NCI-H1417 (cell line): ENCODE measurements around the gene WWTR1.

Source experiments
- DNase-seq, 3 experiments: peaks; one replicate each; lab custom pipeline; 2025; lab: John Stamatoyannopoulos, UW

WWTR1 gene

DNA sequence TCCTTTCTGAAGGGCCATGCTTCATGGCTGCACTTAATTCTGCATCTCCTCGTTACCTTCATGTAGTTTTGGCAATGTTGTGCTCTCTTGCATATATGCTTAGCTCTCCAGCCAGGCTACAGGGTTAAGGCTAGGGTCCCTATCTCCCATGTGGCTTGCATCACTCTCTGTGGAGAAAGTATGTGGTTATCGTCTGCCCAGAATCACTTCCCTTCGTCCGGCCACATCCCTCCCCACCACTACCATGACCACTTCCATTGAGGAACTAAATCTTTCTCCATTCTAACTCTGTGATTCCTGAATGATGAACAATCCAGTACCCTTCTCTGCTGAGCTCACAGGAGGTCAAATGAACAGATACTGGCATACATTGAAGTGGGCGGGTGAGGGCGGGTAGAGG, 34.0 kb downstream of the WWTR1 start:
- no peak for DNase-seq

DNA sequence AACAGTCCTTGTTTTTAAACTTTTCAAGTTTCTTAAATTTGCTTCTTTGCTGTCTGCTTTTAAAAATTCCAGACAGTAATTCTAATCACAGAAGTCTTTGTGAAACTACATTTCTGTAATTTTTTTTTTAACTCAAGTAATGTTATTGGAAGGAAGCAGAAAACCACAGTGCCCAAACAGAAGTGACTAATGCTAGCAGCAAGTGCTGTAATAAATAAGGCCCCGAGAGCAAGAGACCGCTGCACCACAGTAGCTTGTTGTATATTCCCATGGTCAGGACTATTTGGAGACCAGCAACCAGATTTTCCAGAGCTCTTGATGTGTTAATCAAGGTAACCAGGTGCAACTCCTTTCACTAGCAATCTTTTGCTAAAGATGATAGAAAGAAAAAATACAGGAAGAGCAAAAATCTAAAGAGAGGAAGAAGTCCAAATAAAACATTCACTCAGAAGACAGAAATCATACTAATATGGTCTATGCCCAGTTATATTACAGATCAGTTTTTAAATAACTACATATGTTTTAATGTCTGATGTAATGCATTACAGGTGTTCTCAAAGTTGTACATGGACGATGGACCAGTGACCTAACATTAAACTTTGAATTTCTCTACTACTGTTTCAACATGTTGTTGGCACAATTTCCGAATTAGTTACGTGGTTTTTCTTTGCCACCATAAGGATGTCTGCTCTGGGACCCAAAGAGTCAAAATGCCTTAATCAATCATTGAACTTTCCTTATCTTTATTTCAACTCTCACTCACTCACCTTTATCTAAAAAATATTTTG, 36.4 kb downstream of the WWTR1 start:
- DNase-seq = no peak

DNA sequence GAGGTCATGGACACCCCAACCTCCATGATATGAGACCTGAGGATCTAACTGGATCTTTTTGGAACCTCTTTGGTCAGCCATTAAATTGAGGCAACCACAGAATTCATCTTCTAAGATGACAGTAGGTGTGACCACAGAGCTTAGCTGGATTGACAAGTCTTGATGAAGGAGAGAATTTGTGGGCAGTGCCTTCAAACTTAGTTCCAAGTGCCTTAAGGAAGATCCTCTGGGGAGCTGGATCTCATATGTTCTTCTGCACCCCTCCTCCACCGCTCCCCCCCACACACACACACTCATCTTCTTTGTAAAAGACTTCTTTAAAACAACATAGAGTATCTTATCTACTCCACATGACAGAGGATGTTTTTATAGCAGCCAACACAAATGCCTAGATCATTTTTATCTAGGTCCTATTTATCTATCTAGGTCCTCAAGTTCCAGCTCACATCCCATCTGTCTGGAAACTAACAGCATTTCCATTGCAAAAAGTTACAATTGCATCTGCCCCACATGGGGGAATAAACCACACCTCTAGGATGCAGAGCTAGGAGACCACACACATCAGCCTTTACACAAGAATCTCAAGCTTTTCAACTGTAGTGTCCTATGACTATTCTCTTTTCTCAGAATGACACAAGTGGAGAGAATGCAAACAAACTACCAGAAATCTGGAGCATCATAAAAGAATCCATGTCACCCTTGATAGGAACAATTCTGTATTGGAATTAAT, 37.4 kb downstream of the WWTR1 start:
- DNase-seq = no peak

DNA sequence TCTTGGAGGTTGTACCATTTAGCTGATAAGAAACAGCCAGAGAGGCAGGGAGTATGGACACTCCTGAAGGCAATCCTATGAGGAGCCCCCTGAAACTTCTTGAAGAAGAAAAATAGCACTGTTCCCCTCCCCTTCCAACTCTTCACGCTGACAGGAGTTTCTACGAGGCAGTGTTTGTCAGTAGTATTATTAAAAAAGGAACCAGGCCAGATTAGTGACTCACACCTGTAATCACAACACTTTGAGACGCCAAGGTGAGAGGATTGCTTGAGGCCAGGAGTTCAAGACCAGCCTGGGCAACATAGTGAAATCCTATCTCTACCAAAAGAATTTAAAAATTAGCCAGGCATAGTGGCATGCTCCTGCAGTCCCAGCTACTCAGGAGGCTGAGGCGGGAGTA, 38.7 kb downstream of the WWTR1 start:
- DNase-seq = no peak

DNA sequence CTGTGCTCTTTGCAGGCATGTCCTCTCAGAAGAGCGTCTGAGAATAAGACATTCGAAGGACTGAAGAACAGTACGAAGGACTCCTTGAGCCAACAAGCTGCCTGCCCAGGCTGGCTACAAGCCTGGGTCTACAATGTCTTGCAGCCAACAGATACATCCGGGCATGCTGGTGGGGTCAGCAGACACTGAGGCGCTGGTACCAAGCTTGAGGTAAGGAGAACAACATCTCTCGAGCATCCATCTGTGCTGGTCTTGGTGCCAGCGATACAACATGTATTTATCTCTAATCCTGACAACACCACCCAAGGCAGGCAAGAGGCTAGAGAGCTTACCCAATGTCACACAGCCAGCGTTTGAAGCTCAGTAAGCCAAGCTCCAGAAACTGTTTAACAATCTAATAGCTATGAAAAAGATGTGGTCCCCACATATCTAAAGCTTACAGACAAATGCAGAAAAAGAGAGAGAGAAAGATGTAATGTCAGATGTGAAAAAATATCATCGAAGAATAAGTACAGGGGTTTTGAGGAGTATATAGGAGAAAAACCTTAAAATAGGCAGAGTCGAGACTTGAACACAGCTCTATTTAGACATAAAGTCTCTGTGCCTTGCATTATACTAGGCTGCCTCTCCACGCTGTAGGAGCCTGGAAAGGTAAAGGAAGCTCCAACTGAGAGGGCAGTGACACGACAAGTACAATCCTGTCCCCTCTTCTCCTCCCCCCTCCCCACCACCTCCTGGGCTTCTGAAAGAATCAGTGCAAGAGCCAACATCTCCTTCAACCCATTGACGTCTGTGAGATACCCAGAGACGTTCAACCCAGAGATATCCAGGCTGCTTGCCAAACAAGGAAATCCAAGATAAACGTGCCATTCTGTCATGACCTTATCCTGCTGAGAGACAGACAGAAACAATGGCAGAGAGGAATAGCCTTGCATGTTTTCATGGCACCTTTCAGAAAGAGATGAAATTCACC, 39.4 kb downstream of the WWTR1 start:
- no peak for DNase-seq

DNA sequence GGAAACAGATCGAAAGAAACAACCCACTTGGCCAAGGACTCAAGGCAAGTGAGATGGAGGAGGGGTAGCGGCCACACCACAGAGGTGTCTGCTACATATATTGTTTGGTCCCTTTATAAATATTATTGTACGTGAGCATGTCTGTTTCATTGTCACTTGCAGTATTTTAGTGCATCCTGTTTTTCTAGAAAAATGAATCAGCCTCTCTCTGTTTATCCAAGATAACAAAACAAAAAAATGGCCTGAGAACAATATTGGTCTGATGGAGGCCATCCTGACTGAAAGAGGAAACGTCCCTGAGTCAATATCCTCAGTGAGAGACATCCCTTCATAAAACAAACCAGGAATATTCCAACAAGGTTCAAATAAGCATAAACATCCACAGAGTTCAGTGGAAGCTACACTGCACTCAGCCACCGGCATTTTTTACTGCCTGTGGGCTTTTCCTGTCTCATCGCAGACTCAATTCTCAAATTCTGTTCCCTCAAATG, 42.0 kb downstream of the WWTR1 start:
- DNase-seq = no peak

DNA sequence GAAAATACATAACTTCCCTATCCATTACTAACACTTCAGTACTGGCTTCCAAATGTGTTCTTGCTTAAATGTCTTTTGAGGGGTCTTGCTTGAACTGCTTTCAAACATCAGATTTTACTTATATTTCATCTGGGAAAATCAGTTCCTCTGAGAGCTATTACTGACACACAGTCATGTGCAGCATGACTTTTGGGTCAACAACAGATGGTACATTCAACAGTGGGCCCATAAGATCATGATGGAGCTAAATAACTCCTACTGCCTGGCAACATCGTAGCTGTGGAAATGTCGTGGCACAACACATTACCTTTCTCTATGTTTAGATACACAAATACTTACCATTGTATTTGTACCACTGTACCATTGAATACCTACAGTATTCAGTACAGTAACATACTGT, 43.8 kb downstream of the WWTR1 start:
- no peak for DNase-seq

DNA sequence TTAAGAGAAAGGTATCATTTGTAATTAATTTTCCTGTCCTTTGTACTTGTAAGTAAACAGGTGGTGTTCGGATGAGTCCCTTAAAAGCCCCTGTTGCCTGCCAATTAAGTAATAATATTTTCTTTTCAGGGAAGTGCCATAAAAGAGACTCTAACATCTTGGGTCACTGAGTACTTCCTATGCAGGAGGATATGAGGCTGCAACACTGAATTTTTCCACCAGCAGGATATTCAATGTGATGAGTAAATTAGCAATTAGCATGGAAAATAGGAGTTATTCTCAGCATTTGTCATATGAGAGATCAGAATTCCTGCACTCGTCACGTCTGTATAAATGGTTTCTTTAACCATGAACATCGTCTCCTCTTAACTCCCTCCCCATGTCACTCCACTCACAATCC, 45.4 kb downstream of the WWTR1 start:
- DNase-seq = no peak

DNA sequence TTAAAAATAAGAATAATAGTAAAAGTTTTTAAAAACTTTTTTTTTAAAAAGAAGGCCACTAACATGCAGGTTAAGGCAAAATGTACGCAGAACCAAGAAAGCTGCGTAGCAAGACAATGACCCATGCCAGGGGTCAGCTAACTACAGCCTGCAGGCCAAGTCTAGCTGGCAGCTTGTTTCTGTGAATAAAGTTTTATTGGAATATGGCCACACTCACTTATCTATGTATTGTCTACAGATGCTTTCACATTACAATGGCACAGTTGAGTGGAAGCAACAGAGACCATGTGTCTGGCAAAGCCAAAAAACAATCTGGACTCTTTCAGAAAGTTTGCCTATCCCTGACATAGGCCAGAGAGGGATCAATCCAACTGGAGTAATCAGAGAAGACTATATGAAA, 46.7 kb downstream of the WWTR1 start:
- no peak for DNase-seq

DNA sequence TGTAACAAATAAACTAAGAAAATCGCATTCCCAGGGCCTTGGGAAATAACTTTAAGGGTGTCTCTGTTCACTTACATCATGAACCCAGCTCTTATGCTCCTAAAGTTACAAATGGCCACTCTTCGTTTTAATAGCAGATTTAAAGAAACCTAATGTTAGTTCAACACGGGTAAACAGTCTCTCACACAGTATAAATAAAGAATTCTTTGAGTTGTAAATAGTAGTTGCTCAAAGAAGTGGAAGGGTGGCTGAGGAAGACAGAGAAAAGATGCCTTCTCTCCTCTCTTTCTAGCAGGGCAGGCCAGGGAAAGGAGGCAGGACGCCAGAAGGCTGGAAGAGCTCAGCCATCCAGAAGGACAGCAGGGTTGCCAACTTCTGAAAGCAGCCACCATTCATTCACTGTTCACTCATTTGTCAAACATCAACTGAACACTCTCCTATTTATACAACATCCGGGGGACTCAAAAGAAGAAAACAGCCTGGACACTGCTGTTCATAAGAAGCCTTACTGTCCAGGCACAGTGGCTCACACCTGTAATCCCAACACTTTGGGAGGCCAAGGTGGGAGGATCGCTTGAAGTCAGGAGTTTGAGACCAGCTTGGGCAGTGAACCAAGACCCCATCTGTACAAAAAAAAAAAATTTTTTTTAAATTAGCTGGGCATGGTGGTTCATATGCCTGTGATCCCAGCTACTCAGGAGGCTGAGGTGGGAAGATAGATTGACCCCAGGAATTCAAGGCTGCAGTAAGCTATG, 47.3 kb downstream of the WWTR1 start:
- DNase-seq = no peak

DNA sequence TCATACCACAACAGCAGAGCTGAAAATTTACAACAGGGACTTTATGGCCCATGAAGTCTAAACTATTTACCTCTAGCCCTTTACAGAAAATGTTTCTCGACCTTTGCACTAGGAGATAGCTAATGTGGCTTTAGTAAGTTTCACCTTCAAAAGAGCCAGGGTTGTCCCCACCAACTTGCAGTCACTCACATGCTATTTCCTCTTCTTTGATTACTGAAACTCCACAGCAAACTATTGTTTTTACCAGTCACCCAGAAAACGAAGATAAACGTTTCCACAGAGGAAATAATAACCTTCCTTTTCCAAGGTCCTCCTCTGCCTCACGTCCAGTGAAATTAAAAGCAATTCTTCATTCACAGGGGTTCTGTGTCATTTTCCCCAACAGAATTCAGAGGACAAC, 48.2 kb downstream of the WWTR1 start:
- no peak for DNase-seq

DNA sequence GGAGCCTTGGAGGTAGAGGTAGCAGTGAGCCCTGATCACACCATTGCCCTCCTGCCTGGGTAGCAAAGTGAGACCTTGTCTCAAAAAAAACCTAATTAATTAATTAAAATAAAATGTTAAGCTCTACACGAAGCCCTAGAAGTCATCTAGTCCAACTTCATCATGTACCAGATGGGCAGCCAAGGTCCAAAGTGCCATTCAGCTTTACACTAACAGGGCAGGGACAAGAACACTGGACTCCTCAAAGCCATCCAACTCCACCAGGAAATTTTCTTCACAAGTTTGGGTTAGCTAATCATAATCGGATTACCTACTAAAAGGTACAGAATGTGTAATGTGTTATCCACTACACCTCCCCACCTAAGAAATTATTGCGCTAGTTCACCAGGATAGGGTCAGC, 48.8 kb downstream of the WWTR1 start:
- DNase-seq = no peak

DNA sequence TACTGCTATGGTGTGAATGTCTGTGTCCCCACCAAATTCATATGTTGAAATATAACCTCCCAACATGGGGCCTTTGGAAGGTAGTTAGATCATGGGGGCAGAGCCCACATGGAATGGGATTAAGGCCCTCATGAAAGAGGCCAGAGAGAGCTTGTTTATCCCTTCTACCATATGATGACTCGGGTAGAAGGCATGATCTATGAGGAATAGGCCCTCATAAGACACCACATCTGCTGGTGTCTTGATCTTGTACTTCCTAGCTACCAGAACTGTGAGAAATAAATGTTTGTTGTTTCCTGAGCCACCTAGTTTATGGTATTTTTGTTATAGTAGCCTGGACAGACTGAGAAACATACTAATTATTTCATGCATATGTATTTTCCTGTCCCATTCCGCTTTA, 51.9 kb downstream of the WWTR1 start:
- DNase-seq = no peak

DNA sequence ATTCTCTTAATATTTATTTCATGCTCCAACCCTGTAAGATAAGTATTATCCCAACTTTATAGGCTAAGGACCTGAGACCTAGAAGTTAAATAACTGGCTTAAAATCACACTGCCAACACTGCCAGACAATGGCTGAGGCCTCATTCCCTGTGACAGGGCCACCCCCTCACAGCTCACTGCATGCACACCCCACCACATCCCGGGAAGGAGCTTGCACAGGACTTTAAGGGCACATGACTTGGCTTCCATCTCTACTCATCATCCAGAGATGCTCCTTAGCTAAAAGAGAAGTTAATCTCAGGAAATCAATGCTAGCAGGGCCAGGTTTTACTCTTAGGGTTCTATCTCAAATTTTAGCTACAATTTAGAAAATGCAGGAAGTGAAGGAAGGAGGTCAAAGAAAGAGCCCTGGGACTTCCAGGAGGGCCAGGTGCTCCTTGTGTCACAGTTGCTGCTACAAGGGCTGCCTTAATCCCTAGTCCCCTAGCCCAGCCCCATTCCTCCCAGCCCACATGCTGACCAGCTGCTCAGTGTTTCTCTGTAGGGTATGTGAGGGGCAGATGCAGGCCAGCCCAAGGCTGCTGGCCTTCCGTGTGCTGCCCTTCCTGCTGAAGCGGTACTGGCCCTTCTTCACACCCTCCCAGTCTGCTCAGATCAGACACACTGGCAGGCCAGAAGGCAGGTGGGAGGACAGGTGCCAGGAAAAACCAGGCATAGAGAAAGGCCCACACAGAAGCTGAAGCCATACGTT, 53.5 kb downstream of the WWTR1 start:
- no peak for DNase-seq

DNA sequence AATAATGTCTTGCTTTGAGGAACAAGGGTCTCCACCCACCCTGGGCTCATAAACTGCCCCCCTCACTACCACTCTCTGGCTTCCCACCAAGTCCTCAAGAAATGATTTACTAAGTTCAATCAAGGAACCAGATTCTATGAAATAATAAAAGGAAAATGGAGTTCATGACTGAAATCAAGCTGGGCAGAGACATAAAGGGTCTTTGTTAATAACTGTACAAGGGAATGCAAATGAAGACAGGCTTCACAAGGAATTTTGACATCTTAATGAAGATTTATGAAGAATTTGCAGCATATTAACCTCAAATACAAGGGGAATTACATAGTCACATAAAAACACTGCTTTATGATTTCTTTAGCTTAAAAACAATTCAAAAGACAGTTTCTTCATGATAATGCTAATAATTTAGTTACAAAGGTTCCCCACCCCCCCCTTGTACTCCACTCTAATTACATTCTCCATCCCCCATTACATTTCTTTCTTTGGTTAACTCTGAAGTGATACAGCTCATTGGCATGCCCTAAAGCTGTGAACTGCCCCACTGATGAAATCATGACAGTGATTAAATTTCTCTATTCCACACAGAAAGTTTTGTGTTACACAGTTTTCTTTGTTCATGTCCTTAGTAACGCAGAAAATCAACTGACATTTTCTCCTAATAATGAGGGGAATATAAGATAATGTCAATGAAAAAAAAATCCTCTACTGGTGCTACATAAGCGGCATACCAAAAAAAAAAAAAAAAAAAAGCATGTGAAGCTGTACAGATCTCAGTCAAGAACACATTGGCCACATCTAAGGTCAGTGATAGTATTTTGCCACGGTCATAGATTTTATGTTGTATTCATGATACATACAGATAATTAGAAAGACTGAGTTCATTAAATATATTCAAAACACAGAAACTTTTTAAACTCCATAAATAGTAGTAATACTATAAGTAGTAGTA, 54.4 kb downstream of the WWTR1 start:
- DNase-seq = no peak

DNA sequence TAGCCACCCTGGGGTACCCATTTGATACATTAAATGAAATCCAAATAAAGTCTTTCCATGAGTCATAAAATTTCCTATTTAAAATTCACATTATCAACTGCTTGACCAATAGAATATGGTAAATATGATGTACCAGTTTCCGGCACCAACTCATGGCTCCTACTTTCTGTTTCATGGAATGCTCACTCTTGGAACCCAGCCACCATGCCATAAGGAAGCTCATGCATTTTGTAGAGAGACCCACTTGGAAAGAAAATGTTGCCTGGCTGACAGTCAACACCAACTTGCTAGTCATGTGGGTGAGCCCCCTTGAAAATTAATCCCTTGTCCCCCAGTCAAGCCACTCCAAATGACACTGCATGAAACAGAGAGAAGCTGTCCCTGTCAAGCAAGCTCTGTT, 57.2 kb downstream of the WWTR1 start:
- DNase-seq = no peak

DNA sequence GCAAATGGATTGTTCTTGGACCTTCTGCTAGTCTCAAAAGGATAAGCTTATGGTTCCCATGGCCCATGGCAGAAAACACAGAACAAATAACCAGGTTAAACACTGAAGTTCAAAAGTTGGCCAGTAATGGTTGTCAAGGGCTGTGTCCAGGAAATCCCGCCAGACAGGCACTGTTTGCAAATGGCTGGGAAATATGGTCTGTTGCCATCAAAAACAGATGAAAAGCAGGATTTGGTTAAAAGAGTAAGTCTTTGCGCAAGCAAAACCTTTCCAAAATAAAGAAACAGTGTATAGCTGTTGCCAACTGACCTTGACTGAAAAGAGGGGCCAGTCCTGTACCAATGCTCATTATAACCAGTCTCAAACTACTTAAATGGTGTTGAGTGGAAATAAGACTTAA, 58.6 kb downstream of the WWTR1 start:
- no peak for DNase-seq

DNA sequence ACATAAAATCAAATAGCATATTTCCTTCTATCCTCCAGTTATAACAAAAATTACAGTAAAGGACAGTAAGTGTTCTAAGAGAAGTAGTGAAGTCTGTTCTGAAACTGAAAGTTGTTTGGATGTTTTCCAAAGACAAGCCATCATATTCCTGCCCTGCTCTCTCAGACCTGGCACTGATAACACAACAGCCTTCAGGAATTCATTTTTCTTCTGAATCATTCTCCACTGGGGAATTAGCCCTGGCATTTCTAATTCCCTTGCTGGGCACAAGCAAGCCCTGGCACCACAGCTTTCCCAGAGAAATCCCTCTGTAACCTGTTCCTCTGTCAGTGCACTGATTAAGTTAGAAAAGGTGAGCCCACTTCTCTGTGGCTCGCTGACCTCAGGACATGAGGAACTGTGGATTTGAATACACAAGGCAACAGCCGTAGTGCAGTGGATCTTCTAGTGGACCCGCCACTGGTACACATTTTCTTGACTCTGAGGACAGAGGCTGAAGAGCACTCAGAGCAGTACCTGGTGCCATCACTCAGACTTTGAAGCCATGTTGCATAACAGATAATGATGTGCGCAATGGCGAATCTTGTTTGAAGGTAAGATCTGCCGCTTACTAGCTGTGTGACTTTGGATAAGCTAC, 61.6 kb downstream of the WWTR1 start:
- DNase-seq = no peak
